Stromal cell of bone marrow (primary cell): ENCODE measurements around the gene NDUFA1.
"Not testable (repeated sequence)": the region's sequence is repeated elsewhere in the genome, so short reads cannot be mapped to it uniquely, and the experiment has no call there.

Experiments used
- DNase-seq: peaks from one replicate; pipeline ENCODE4 v3.0.0-alpha.2; 2012; ENCODE audit warnings: low read depth

Gene NDUFA1

DNA sequence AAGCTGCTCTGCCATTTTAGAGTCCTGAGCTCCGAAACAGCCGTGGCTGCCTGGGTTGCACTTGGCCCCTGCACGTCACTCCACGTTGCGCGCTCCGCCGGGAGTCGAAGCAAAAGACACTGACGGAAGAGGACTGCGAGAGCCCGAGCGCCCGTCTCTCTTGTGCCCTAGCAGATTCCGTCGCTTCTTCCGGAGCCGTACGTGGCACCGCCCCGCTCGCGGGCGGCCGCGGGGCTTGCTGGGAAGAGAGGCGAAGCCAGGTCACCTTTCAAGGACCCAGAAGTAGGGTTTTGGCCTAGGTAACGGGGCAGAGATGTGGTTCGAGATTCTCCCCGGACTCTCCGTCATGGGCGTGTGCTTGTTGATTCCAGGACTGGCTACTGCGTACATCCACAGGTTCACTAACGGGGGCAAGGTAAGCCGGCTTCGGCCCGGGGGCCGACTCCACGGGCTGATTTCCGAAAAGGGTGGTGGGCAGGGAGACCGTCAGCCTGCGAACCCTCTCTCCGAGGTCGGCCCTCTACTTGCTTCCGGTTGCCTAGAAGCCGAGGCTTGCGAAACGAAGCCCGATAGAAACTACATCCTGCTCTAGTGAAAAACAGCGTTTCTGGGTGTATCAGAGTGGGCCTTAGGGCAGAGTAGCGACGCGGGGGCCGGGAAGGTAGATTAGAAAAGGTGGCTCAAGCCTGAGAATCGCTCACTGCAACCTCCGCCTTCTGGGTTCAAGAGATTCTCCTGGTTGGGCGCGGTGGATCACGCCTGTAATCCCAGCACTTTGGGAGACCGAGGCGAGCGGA is at the start of gene NDUFA1, which contains the start of gene RNF113A:
NDUFA1 (plus strand) TSS at position 234 of the 797 bp plus-strand sequence; CDS start at position 314, 80 bp downstream.
RNF113A (minus strand) TSS at position 135 of the 797 bp plus-strand sequence; CDS start at position 15, 120 bp downstream.
- DNase-seq = peak; percentile 67

DNA sequence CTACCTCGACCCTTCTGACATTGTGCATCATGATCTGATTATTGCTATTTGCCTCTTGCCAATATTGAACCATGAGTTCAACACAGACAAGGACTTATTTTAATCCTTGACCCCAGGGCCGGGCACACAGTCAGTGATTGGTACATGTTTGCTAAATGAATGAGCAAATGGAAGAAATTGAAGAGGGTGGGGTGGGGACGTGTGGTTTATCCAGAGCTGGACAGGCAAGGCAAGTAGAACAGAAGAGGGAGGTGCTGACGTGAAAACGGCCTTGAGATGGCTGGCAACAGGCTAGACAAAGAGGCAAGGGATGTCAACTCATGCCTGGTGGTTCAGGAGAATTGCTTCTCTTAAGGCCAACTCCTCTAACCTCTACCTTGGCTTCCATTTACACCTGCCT is 47.4 kb upstream of the NDUFA1 start:
- DNase-seq = not testable (repeated sequence)

DNA sequence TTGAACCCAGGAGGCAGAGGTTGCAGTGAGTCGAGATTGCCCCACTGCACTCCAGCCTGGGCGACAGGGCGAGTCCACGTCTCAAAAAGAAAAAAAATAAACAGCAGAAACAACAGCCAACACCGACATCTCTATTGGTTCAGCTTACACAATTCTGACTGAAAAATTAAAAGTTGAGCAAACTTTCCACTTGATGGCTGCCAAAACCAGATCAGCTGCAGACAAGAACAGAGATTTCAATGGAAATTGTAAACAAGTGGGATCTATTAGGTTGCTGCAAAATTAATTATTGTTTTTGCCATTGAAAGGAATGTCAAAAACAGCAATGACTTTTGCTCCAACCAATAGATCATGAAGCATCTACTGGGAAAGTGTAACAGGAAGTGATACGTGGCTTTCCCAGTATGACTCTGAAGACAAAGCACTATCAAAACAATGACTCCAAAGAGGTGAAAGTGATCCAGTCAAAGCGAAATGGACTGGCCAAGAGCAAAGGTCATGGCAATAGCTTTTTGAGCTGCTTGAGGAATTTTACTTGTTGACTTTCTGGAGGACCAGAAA is 45.2 kb upstream of the NDUFA1 start:
- DNase-seq = peak; percentile 41

DNA sequence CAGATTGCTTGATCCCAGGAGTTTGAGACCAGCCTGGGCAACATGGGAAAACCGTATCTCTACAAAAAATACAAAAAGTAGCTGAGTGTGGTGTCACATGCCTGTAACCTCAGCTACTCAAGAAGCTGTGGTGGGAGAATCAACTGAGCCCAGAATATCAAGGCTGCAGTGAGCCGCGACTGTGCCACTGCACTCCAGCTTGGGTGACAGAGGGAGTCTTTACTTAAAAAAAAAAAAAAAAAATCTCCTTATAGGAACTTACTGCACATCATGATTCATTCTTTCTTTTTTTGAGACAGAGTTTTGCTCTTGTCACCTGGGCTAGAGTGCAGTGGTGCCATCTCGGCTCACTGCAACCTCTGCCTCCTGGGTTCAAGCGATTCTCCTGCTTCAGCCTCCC is 43.2 kb upstream of the NDUFA1 start:
- no peak for DNase-seq

DNA sequence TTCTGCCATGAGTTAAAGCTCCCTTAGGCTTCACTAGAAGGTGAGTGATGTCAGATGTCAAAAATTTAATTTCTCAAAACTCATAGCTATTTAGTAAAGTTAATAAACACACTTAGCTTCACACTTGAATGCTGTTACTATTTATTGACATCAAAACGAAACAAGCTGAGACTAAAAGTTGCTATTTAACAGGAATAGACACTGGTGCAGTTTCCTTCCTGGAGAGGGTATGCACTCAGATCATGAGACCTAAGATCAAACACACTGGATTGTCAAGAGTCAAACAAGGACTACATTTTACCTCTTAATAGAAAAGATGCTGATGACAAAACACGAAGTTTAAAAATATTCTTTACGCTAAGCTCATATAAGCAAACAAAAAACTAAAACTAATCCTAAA is 37.7 kb upstream of the NDUFA1 start:
- DNase-seq = no peak

DNA sequence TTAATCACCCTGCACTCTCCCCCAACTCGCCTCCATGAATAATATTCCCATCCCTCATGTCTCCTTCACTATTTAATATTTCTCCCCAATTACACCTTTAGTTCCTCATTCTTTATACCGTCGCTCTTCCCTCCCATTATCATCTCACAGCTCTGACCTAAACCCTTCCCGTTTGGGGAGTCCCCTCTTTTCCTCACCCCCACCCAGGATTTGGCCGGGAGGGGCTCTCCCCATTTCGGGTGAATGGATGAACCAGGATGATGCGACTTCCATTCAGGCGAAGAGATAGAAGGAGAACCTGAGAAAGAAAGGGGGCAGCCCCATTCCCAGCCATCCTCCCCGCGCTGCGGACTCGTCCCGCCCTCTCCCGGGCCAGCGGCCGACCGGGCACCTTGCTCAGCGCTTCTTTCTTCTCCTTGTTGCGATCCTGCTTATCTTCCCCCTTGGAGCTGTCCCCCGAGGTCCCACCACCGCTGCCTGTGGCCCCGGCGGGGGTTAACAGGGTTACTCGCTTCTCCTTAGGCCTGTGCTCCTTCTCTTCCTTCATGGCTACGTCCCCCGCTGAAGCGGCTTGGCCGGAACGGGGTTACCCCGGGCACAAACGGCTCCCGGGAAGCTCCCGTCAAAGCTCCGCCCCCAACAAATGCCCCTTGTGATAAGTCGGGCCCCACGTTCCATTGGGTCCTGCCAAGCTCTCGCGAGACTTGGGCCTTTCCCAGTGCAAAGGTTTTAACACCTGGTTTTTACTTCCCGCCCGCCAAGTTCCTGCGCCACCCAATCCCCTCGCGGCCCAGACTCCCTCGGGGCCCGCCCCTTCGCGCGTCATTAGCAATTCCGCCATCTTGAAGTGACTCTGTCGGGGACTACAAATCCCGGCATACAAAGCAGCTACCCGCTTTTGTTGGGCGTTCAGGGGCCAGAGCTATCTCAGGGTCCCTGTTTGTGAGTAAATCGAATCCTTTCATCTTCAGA is 19.0 kb upstream of the NDUFA1 start, which contains the start of gene UPF3B:
UPF3B (minus strand) TSS at position 582 of the 972 bp plus-strand sequence; CDS start at position 547, 35 bp downstream.
- peak; percentile 93 for DNase-seq

DNA sequence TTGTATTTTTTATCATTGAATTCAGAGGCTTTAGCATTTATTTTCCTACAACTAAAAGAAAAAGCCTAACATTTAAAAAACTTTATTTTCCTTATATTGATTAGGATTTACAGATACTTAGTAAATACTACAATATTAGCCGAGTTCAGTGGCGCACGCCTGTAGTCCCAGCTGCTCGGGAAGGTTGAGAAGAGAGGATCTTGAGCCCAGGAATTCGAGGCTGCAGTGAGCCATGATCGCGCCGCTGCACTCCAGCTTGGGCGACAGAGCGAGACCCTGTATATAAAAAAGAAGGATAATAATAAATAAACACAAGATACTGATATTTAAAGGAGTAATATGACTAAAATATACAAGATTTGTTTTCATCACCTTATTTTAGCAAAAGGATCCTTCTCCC is 18.2 kb upstream of the NDUFA1 start:
- DNase-seq = no peak

DNA sequence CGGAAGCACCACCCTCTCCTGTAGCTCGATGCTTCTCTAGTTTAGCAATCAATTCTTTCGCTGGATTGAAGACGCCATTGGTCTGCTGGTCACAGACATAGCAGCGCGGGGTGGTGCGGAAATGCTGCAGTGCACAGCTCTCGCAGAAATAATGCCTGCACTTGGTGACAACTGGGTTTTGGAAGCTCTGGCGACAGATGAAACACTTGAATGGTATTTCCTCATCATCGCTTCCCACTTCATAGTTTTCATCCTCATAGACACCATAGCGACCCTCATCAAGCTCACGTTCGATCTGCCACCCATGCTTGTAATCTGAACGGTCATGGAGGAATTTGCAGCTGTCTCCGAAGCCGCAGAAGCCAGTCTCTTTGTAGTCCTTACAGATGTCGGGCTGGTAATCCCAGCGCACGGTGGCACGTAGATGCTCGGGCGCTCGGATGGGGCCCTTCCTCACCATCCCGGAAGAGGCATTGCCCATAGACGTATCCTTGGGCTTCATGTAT is 953 bp upstream of the NDUFA1 start:
- no peak for DNase-seq

DNA sequence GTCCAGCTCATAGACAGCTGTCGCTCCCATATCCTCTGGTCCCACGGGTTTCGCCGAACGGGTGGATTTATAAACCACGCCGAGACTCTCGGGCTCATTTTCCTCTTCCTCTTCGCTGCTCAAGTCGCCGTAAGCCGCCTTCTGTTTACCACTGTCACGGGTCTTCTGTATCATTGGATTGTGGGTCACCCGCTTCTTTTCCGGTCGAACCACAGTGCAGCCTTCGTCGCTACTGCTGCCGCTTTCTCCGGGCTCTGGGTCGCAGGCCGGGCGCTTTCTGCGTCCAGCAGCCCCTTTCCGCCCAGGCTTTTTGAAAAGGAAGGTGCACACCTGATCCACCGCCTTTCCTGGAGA is 410 bp upstream of the NDUFA1 start:
- DNase-seq = no peak

DNA sequence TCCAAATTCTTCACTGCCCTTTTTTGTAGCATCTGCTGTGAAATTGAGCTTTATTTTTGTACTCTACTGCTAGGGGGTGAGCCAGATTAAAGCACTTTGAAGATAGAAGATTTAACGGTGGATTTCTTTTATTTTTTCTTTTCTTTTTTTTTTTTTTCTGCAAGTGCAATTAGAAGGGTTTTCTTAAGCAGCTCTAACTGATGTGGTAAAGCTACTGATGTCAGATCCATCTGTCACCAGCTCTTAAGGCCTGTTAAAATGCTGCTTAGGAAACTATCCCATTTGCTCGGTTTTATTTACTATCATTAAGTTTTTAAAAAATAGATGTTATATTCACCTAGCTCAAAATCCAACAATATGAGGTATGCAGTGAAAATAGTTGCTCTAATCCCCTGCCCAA is 7.1 kb downstream of the NDUFA1 start:
- DNase-seq = no peak

DNA sequence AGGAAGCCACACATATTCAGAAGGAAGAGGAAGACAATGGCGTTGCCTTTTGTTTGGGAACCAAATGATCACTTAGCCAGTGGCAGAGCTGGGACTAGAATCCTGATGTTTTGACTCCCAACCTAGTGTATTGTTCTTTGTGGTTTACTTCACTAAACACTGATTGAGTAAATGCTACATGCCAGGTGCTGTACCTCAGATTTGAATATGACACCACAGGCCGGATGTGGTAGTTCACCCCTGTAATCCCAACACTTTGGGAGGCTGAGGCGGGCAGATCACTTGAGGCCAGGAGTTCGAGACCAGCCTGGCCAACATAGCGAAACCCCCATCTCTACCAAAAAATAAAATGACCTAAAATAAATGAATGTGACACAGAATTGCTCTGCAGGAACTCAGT is 8.4 kb downstream of the NDUFA1 start:
- DNase-seq = no peak

DNA sequence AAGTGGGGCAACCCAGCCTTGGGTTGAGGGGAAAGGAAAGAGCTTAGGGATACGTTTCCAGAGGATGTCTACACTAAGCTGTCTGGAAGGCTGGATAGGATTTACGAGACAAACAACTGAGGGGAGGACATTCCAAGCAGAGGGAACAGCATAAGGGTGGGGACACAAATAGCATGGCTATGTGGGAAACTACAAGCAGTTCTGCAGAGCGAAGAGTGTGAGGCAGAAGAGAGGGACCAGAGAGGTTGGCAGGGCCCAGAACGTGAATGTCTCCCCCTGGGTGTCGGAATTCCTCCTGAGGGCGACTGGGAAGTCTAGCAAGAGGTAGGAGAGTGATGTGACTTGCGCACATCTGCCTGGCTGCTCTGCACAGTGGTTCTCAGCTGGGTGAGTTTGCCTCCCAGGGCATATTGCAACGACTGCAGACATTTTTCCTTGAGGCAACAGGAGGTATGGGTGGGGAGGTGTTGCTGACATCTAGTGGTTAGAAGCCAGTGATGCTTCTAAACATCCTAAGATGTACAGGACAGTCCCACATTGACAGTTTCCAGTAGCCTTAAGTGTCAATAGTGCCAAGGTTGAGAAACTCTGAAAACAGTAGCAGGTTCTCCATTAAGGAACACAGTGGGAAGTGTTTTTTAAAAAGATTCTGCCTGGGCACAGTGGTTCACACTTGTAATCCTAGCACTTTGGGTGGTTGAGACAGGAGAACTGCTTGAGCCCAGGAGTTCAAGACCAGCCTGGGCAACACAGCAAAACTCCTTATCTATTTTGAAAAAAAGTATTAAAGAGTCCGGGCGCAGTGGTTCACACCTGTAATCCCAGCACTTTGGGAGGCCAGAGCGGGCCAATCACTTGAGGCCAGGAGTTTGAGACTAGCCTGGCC is 9.2 kb downstream of the NDUFA1 start:
- DNase-seq = no peak

DNA sequence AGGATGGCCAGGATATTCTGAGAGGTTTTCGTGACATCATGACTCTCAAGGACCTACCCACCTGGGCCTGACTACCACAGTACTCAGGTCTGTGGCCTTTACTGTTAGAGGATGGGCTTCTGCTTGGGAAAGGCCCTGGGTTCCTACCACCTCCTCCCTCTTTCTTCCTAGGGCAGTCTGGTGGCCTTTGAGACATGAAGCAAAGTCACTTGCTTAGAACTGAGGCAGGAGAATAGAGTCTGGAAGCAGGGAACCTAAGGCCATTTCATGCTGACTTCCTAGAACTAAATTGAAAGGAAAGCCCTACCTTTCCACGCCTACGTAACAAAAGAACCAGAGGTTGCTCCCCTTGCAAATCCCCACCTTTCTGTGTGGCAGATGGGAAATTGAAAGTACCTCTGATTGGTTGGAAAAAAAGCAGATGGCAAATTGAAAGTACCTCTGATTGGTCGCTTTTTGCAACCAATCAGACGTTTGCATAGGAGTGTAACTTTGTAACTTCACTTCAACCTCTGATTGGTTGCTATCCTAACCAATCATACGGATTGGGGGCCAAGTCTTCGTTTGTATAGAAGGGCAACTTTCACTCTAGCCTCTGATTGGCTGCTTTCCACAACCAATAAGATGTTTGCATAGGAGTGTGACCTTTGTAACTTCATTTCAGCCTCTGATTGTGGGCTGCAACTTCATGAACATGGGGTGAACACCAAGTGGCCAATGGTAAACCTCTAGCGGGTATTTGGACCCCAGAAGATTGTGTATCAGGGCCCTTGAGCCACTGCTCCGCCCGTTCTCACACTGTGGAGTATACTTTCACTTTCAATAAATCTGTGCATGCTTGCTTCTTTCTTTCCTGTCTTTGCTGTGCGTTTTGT is 14.2 kb downstream of the NDUFA1 start:
- no peak for DNase-seq

DNA sequence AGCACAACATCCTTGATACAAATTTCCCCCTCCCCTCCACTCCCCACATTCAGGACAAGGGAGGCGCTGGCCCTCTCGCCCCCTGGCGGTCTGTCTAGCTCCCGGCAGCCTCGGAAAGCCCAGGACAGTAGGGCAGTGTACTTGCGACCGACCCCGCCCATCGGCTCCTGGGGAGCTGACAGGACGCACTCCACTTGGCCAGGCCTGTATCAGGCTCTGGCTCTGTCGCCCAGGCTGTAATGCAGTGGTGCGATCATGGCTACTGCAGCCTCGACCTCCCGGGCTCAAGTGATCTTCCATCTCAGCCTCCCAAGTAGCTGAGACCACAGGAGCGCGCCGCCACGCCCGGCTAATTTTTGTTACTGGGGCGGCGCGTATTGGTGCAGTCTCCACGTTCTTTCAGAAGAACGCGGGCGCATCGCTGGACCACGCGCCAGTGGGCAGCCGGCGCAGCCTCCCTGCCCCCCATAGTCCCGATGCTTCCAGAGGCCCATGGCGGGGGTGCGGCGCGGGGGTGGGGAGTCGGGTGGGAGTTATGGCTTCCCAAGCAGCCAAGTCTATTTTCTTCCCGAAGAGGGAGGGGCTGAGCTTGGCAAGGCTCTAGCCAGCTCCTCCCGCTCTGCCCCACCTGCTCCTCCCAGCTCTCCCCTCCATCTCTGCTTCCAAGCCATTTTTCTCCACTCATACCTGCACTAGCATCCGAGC is 16.2 kb downstream of the NDUFA1 start:
- no peak for DNase-seq

DNA sequence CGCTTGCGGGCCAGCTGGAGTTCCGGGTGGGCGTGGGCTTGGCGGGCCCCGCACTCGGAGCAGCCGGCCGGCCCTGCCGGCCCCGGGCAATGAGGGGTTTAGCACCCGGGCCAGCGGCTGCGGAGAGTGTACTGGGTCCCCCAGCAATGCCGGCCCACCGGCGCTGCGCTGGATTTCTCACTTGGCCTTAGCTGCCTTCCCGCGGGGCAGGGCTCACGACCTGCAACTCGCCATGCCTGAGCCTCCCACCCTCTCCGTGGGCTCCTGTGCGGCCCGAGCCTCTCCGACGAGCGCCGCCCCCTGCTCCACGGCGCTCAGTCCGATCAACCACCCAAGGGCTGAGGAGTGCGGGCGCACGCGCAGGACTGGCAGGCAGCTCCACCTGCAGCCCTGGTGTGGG is 19.0 kb downstream of the NDUFA1 start:
- not testable (repeated sequence) for DNase-seq

DNA sequence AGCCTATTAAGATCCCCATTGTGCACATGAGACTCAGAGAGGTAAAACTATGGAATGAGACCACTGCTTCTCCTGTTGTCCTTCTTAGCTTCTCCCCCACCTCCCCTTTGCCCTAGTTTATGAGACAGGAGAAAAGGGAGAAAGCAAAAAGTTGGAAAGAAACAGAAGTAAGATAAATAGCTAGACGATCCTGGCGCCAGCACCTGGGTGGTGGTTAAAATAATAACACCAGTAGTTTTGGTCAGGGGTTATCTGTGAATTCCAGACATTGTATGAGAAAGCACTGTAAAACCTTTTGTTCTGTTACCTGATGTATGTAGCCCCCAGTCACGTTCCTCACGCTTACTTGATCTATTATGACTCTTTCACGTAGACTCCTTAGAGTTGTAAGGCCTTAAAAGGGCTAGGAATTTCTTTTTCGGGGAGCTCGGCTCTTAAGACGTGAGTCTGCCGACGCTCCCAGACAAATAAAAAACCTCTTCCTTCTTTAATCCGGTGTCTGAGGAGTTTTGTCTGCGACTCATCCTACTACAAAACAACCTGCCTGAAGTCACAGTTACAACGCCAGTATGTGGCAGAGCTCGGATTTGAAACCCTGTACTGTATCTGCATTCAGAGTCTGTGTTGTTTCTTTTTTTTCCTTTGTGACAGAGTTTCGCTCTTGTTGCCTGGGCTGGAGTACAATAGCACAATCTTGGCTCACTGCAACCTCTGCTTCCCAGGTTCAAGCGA is 20.5 kb downstream of the NDUFA1 start:
- not testable (repeated sequence) for DNase-seq

DNA sequence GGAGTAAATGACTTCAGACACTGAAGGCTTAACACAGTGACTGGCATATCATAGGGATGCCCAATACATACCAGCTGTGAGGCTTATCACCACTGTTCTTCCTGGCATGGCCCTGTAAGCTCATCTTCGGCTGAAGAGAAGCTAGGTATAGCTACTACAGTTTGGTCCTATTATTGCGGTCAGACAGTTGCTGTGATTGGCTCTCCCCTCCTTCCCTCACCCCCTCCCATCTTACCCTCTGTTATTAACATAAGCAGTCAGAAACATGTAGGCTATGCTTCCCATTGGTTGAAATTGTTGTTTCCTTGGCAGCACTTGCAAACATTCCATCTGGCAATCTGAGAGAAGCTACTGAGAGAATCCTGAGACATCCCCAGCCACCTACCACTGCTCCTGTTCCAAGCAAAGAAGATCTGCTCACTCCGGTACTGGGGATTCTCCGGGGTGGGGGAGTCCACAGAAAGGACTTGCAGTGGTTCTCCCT is 24.3 kb downstream of the NDUFA1 start, which contains the start of gene AKAP14:
AKAP14 (plus strand) TSS at position 51 of the 484 bp plus-strand sequence. CDS start 7,331 bp downstream, outside the sequence.
- DNase-seq = no peak

DNA sequence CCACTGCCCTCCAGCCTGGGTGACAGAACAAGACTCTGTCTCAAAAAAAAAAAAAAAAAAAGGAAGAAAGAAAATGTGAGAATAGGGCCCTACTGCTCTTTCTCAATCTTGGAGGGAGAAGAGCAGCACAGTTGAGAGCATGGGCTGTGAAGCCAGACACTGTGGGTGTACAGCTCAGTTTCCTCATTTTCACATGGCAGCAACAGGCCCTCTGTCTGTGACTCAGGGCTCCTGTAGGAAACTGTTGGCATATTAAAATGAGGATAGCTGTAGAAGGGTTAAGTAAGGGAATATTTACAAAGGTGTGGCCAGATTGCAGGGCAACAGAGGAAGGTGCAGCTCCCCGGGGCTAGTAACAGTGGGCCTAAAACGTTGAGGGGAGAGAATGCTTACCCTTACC is 27.5 kb downstream of the NDUFA1 start:
- no peak for DNase-seq
